Fibroblast of skin of scalp (primary cell): ENCODE measurements around the gene ZCCHC4. TPM values are rescaled to one million over a fixed set of nuclear protein-coding genes. Genes with fewer than 3 reads are reported as not detected.
A peak's percentile ranks its signal among the peaks of the same experiment; 100 is the strongest.

Source experiments
- DNase-seq: peaks from one replicate; pipeline ENCODE4 v3.0.0-alpha.2; 2013
- polyA plus RNA-seq, 2 experiments: library from polyadenylated mRNA; unstranded; fragments of 120-200 nt; gene quantifications; one replicate each; pipeline ENCODE4 v1.2.1, GENCODE V29; 2013; ENCODE audit not compliant: insufficient read length in 2 of 2

Gene ZCCHC4
- 6.7 TPM for polyA plus RNA-seq (2013, experiment 1 of 2; ENCODE audit: insufficient read length)
- 7.8 TPM for polyA plus RNA-seq (2013, experiment 2 of 2; ENCODE audit: insufficient read length)

- peak; percentile 92 for DNase-seq
Measured at GRCh38 chr4:25312496-25313200, at the start of gene ZCCHC4. TSS of gene ZCCHC4 (plus strand) at chr4:25312774. CDS start at chr4:25312810, 36 bp downstream.

DNA sequence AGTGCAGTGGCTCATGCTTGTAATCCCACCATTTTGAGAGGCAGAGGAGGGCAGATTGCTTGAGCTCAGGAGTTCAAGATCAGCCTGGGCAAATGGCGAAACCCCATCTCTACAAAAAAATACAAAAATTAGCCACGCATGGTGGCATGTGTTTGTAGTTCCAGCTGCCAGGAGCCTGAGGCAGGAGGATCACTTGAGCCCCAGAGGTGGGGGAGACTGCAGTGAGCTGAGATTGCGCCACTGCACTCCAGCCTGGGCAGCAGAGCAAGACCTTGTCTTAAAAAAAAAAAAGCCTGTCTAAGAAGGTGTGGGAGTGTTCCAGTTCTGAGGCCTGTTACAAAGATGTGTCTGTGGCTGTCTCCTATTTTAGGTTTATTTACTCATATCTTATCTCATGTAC, 40.7 kb upstream of the ZCCHC4 start:
- no peak for DNase-seq

DNA sequence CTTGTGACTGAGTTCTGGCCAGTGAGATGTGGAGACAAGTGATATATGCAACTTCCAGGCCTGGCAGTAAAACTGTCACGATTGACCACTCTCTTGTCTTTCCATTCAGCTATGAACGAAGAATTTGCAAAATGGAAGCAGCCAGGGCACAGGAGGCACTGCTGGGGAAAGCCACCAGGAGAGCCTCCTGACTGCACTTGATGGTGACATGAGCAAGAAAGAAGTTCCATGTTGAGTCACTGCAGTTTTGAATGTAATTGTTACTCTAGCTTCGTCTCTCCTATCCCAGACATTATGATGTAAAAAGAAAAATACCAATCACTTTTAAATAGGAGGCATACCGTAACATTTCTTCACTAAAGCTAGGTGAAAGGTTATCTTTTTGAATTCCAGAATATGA, 32.4 kb upstream of the ZCCHC4 start:
- DNase-seq: no peak

- no peak for DNase-seq
Measured at GRCh38 chr4:25283948-25284347, 28.6 kb upstream of the ZCCHC4 start.

DNA sequence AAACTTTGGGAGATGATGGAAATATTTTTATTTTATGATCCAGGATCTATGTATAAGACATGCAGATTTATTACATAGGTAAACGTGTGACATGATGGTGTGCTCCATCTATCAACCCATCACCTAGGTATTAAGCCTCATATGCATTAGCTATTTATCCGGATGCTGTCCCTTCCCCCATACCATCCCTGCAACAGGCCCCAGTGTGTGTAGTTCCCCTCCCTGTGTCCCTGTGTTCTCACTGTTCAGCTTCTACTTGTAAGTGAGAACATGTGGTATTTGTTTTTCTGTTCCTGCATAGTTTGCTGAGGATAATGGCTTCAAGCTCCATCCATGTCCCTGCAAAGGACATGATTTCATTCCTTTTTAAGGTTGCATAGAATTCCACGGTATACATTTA, 28.1 kb upstream of the ZCCHC4 start:
- no peak for DNase-seq

- DNase-seq: peak; percentile 5
Measured at GRCh38 chr4:25290490-25291067, 22.0 kb upstream of the ZCCHC4 start.

- DNase-seq: no peak
Measured at GRCh38 chr4:25291158-25291733, 21.3 kb upstream of the ZCCHC4 start.

DNA sequence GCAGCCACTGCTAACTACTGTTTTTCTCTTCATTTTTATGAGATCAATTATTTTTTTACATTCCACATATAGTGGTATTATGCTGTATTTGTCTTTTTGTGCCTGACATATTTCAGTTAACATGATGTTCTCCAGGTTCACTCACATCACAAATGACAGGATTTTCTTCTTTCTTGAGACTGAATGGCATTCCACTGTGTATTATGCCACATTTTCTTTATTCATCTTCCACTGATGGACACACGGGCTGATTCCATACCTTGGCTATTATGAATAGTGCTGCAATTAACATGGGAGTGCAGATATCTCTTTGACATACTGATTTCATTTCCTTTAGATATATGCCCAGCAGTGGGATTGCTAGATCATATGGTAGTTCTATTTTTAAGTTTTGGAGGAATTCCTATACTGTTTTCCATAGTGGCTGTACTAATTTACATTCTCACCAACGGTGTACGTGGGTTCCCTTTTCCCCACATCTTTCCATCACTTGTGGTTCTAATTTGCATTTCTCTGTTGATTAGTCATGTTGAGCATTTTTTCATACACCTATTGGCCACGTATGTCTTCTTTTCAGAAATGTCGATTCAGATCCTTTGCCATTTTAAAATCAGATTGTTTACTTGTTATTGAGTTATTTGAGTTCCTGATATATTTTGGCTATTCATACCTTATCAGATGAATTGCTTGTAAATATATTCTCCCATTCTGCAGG, 14.9 kb upstream of the ZCCHC4 start:
- no peak for DNase-seq

GRCh38 chr4:25299476-25300203, 12.9 kb upstream of the ZCCHC4 start:
- DNase-seq: no peak

- DNase-seq: no peak
Measured at GRCh38 chr4:25301471-25301870, 11.1 kb upstream of the ZCCHC4 start.

- DNase-seq: no peak
Measured at GRCh38 chr4:25302626-25303025, 9.9 kb upstream of the ZCCHC4 start.

GRCh38 chr4:25303578-25303977, 9.0 kb upstream of the ZCCHC4 start:
- DNase-seq: no peak

- DNase-seq: no peak
Measured at GRCh38 chr4:25306518-25307057, 6.0 kb upstream of the ZCCHC4 start.

DNA sequence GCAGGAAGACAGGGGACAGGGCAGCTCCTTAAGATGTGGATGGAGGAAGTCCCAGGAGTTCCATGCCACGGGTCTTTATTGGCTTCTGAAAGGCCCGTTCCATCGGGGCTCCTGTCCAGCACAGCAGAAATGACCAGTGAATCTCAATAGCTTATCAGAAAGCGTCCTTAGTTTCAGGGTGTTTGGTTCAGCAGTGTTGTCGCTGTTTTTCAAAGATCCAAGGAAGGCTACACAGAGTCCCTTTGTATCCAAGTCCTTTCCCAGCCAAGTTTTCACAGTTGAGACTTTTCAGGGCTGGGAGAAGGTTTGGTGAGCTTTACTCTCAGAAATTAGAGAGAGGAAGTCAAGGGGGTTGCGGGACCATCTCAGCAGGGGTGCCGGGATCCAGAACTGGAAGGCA, 5.0 kb upstream of the ZCCHC4 start:
- no peak for DNase-seq

DNA sequence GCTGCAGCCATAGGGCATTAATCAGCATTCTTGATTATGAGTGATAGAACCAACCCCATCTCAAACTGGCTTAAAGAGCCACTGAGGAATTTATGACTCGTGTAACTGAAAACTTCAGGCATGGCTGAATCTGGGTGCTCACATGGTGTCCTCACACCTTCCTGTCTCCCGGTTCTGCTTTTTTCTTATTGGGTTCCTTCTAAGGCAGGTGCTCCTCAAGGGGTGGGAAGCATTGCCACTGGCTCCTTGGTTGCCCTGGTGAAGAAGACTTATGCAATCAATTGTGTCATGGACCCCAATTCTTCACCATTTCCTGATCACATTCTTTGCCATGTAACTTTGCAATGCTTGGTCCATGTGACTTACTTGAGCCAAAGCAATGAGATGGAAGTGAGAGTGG, 4.3 kb upstream of the ZCCHC4 start:
- DNase-seq: peak; percentile 15

DNA sequence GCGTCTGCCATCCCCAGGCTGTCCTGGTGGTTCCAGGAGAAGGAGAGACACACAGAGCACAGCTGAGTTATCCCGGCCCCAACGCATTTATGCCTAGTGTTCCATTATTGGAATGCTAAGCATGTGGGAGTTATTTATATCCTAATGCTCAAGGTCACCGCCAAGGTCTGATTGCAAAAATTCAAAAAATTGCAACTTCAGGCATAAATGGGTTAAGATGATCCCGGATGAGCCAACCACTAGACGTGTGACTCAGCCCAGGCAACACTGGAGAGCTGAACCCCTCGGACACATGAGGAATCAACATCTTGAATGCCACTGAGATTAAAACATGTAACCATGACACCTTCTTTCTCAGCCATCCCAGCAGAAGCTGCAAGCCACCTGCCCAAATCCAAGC, 3.8 kb upstream of the ZCCHC4 start:
- DNase-seq: peak; percentile 48

- no peak for DNase-seq
Measured at GRCh38 chr4:25310066-25310802, 2.3 kb upstream of the ZCCHC4 start.

- no peak for DNase-seq
Measured at GRCh38 chr4:25310803-25311166, 1.8 kb upstream of the ZCCHC4 start.

DNA sequence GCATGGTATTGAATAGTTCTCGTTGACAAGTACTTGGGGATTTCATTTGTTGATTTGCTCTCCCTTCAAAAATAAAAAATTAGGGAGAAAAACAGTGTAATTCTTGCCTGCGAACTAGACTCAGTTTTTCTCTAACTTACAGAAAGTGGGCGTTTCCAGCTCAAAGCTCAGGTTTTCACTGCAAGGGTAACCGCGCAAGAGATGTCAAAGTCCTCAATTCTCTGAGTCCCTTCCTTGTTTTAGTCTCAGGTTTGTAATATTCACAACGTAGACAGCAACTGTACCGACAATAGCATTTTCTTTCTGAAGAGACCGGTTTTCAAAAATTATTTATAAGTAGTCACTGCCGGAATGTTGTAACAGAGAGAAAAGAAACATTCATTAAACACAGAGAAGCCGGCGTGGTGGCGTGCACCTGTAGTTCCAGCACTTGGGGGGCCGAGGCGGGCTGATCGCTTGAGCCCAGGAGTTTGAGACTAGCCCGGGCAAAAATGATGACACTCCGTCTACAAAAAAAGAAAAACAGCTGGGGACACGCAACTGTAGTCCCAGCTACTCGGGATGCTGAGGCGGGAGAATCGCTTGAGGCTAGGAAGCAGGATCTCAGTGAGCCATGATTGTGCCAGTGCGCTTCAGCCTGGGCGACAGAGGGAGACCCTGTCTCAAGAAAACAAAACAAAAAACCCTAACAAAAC, 774 bp downstream of the ZCCHC4 start:
- no peak for DNase-seq

DNA sequence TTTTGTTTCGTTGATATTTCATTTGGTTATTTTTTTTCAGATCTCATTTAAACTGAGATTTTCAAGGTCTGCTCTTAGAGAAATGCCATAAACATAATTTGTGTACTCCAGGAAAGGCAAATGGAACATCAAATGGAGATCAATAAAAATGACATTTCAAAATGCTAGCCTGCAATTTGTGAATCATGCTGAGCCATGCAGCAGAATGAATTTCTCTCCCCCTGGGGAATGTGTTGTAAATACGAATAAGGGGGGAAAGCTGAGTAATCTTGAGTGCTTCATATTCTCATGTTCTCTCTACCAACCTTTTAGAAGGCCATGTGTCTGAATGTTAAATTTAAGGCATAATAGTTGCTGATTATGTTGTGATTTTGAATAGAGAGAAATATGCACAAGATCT, 7.8 kb downstream of the ZCCHC4 start:
- DNase-seq: peak; percentile 22

DNA sequence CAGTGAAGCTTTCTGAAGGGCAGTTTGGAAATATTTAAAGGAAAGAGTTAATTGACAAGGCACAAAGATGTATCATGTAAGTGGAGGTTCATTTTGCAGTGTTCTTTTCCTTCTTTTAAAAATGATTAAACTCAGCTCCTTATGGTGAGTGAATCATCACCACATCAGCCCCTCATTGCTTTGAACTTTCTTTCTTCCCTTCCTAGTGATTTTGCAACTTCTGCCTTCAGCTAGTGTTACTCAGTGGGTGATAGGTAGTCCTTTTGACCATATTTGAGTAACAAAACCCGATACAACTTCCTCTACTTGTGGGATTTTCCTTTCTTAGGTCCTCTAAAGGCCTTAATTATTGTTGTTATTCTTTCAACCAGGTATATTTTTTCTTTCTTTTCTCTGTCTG, 8.2 kb downstream of the ZCCHC4 start:
- DNase-seq: peak; percentile 35
